GM12878 (cell line): Measurements from ENCODE around the gene KPNA4. TPM values are rescaled to one million over a fixed set of nuclear protein-coding genes. Genes with fewer than 3 reads are reported as not detected.

Source experiments
- ATAC-seq: fragments of 200-7000 bp; cut with Tn5 transposase; 3 replicates; pipeline ENCODE4 v1.9.1; 2020; ENCODE audit warnings: mild to moderate bottlenecking, moderate library complexity
- BruUV-seq: library from RNA; stranded (reverse); fragments of 400-500 nt; replicated peaks from 2 replicates; lab custom pipeline; 2021; lab: Mats Ljungman, UMichigan
- CTCF ChIA-PET: fragments of 300-600 bp; sonication (Branson Sonifier 250); formaldehyde crosslinking; extraction: SDS; loops from one replicate; lab custom pipeline; 2021; ENCODE audit warnings: inconsistent platforms; lab: Yijun Ruan, JAX
- POLR2A ChIA-PET: fragments of 350-600 bp; formaldehyde crosslinking; extraction: SDS; loops from one replicate; lab custom pipeline; 2021; ENCODE audit warnings: inconsistent platforms; lab: Charles Lee
- RAD21 ChIA-PET: fragments of 300-600 bp; sonication (Branson Sonifier 250); formaldehyde crosslinking; loops from one replicate; lab custom pipeline; 2023; ENCODE audit warnings: antibody characterized with exemption; ENCODE audit not compliant: unreplicated experiment; lab: Charles Lee
- SMC1A ChIA-PET: fragments of 300-600 bp; sonication (Branson Sonifier 250); formaldehyde crosslinking; loops from one replicate; lab custom pipeline; 2023; ENCODE audit not compliant: unreplicated experiment, uncharacterized antibody; lab: Charles Lee
- DNase-seq: peaks from one replicate; pipeline ENCODE4 v3.0.0-alpha.2; 2011; ENCODE audit warnings: low read depth, low spot score
- FAIRE-seq: peaks from 3 replicates; lab custom pipeline; 2011; peaks lifted over from hg19 to GRCh38; lab: Jason Lieb, UNC
- H2AFZ ChIP-seq: 2 replicates; pipeline ENCODE4 v1.6.0; 2011; ENCODE audit warnings: low read depth, low read length, control low read depth; ENCODE audit not compliant: control insufficient read depth
- H3K27ac ChIP-seq: 2 replicates; pipeline ENCODE4 v1.5.1; 2011; ENCODE audit warnings: control low read depth; ENCODE audit not compliant: control insufficient read depth, insufficient read depth
- H3K27me3 ChIP-seq, 2 experiments: replicated peaks in 1 of 2; 2 replicates each; pipeline versions ENCODE4 v1.6.0 to v1.6.1; 2011; ENCODE audit warnings: low read length in 1 of 2; ENCODE audit not compliant: control insufficient read depth in 2 of 2, insufficient read depth in 2 of 2
- H3K36me3 ChIP-seq, 2 experiments: 2 replicates each; pipeline ENCODE4 v1.5.1; 2011; ENCODE audit warnings: low read length in 1 of 2; ENCODE audit not compliant: control insufficient read depth in 2 of 2, insufficient read depth in 2 of 2
- H3K4me1 ChIP-seq: 2 replicates; pipeline ENCODE4 v1.6.1; 2011; ENCODE audit warnings: mild to moderate bottlenecking, low read length, moderate library complexity, mixed read lengths; ENCODE audit not compliant: control insufficient read depth, insufficient read depth
- H3K4me2 ChIP-seq: 2 replicates; pipeline ENCODE4 v1.6.0; 2011; ENCODE audit warnings: control low read depth; ENCODE audit not compliant: control insufficient read depth, insufficient read depth
- H3K4me3 ChIP-seq: fragments of 200-600 bp; sonication (generic); 2 replicates; pipeline ENCODE4 v1.5.1; 2016
- H3K79me2 ChIP-seq: 2 replicates; pipeline ENCODE4 v1.6.0; 2011; ENCODE audit warnings: low read length; ENCODE audit not compliant: control insufficient read depth, insufficient read depth
- H3K9ac ChIP-seq: 2 replicates; pipeline ENCODE4 v1.8.0; 2011; ENCODE audit warnings: low read length, control low read depth, mixed read lengths; ENCODE audit not compliant: control insufficient read depth, insufficient read depth
- H3K9me3 ChIP-seq: replicated peaks from 3 replicates; pipeline ENCODE4 v1.5.1; 2011; ENCODE audit warnings: mild to moderate bottlenecking, low read length; ENCODE audit not compliant: control insufficient read depth, insufficient read depth
- H4K20me1 ChIP-seq: 2 replicates; pipeline ENCODE4 v1.6.0; 2011; ENCODE audit not compliant: control insufficient read depth, insufficient read depth
- FOXK2 ChIP-seq: fragments of 450-650 bp; IDR thresholded peaks from 2 replicates; pipeline ENCODE4 v1.6.1; 2017; ENCODE audit warnings: mild to moderate bottlenecking, moderate library complexity
- MLLT1 ChIP-seq: fragments of 450-650 bp; IDR thresholded peaks from 2 replicates; pipeline ENCODE4 v1.6.1; 2016; ENCODE audit warnings: mild to moderate bottlenecking
- MYC ChIP-seq: IDR thresholded peaks from 2 replicates; pipeline ENCODE4 v1.6.1; 2011; ENCODE audit warnings: mild to moderate bottlenecking, low read length, moderate library complexity, inconsistent platforms; ENCODE audit not compliant: insufficient read depth, insufficient replicate concordance, insufficient read length, severe bottlenecking
- REST ChIP-seq: IDR thresholded peaks from 2 replicates; pipeline ENCODE4 v1.6.1; 2012; ENCODE audit warnings: mild to moderate bottlenecking, low read depth, low read length
- ZBED1 ChIP-seq: IDR thresholded peaks from 2 replicates; pipeline ENCODE4 v1.6.1; 2016; ENCODE audit warnings: borderline replicate concordance
- WGBS: methylation state at CpG from one replicate; pipeline ENCODE4 v1.1.6; 2016; ENCODE audit warnings: low lambda C conversion rate; ENCODE audit not compliant: insufficient replicate concordance, insufficient coverage; ENCODE audit errors: missing lambda C conversion rate; 5-methylcytosine and 5-hydroxymethylcytosine counted together
- in situ Hi-C: fragments of 300-500 bp; cut with MboI; formaldehyde crosslinking; loops from 9 replicates; pipeline ENCODE4 v1.14.3; 2018; ENCODE audit warnings: mixed read lengths
- intact Hi-C: fragments of 100-400 bp; cut with micrococcal nuclease; formaldehyde crosslinking; loops from one replicate; pipeline ENCODE4 v1.14.2; 2022; ENCODE audit not compliant: unreplicated experiment
- polyA plus RNA-seq, 11 experiments: library from polyadenylated mRNA; depleted of rRNA in 4 of 11; unstranded in 6 of 11; stranded (reverse) in 5 of 11; fragments of >200 nt; fragmentation: Nextera tagmentation in 4 of 11; fragmentation: Illumina TruSeq in 1 of 11; extraction: Ambion mirVana in 4 of 11; extraction: Trizol in 1 of 11; gene quantifications; 1 replicate in 1 of 11; 2 replicates in 10 of 11; pipeline versions ENCODE4 v1.2.1 to v1.2.3, GENCODE V29; 2011 to 2016; ENCODE audit warnings: inconsistent platforms in 2 of 11, missing spikeins in 2 of 11, low read depth in 1 of 11
- total RNA-seq, 4 experiments: library from RNA; depleted of rRNA in 3 of 4; stranded (reverse); fragments of >200 nt in 3 of 4; fragmentation: Illumina TruSeq in 1 of 4; extraction: Trizol in 1 of 4; gene quantifications; 2 replicates each; pipeline versions ENCODE4 v1.2.1 to v1.2.3, GENCODE V29; 2013 to 2021

KPNA4 gene
- total and polyA plus RNA-seq, 10 of the 15 experiments (the other 5 are each of a cell fraction or from before 2014, with no cell fraction given), result 9.9 to 40.6 (median 18.1) TPM

GRCh38 chr3:160480931-160481330 is 84.4 kb downstream of the KPNA4 start:
- DNase-seq (no peak), ATAC-seq (no peak), FAIRE-seq (no peak)
- H3K4me3 ChIP-seq, result no peak overlapping the region
- ChIA-PET CTCF (interaction anchor here (1.8 kb wide), 1 partner anchor 318 kb away, joined by 6 read pairs; no protein-coding TSS in a partner anchor), POLR2A (no interaction called here), RAD21 (no interaction called here), SMC1A (interaction anchor here (1.1 to 1.5 kb wide), 2 partner anchors 212 to 448 kb away, joined by 4 to 6 read pairs; no protein-coding TSS in a partner anchor)
- no peak overlapping the region for H3K9ac ChIP-seq
- no peaks in the 10 kb centered on the region for H3K27me3 ChIP-seq
- no peaks in the 10 kb centered on the region for H3K9me3 ChIP-seq
- H3K36me3 ChIP-seq, result no peaks in the 10 kb centered on the region
- H3K27ac ChIP-seq, result no peak overlapping the region
- H4K20me1 ChIP-seq, result no peaks in the 10 kb centered on the region
- BruUV-seq, result no TSS peak
- H2AFZ ChIP-seq, result no peak overlapping the region
- intact Hi-C loops, result no loop called here
- in situ Hi-C loops, result loop anchor here (10.0 kb wide), 1 partner anchor 316 kb away; no protein-coding TSS in a partner anchor
- 79% methylated on average over 5 of the region's 5 CpGs for WGBS
- H3K79me2 ChIP-seq, result no peaks in the 10 kb centered on the region
- no peak for TF ChIP-seq REST
- TF ChIP-seq FOXK2, result no peak
- no peak for TF ChIP-seq MLLT1
- no peak for TF ChIP-seq ZBED1
- TF ChIP-seq MYC, result no peak
- no peak overlapping the region for H3K4me2 ChIP-seq
- H3K4me1 ChIP-seq, result peaks cover under 1% of the 10 kb centered on the region; the same call in 1 of the 2 replicates
